Heart right ventricle (tissue), 16 donors: ENCODE measurements around the gene RASGRF2. TPM values are rescaled to one million over a fixed set of nuclear protein-coding genes. Genes with fewer than 3 reads are reported as not detected.

Source experiments
- ATAC-seq, 8 donors: fragments of 200-7000 bp; cut with Tn5 transposase; one replicate each; pipeline ENCODE4 v1.9.1; 2020; ENCODE audit warnings: mild to moderate bottlenecking in 8 of 8, moderate library complexity in 8 of 8, moderate number of reproducible peaks in 1 of 8
- DNase-seq, 2 donors: peaks; one replicate each; pipeline ENCODE4 v3.0.0-alpha.2; 2020
- H3K27ac ChIP-seq, 10 donors: fragments of 200-600 bp; sonication (generic) in 2 of 10; one replicate each; pipeline versions ENCODE4 v1.5.0 to v1.8.0; 2020 to 2022; ENCODE audit warnings: mild to moderate bottlenecking in 3 of 10
- H3K27me3 ChIP-seq, 7 donors: fragments of 200-600 bp; one replicate each; pipeline ENCODE4 v1.8.0; 2021 to 2022; ENCODE audit warnings: mild to moderate bottlenecking in 2 of 7
- H3K36me3 ChIP-seq, 9 donors: fragments of 200-600 bp; sonication (generic) in 1 of 9; one replicate each; pipeline versions ENCODE4 v1.5.0 to v1.8.0; 2020 to 2022; ENCODE audit warnings: mild to moderate bottlenecking in 2 of 9
- H3K4me1 ChIP-seq, 9 donors: fragments of 200-600 bp; sonication (generic) in 1 of 9; one replicate each; pipeline versions ENCODE4 v1.5.0 to v1.8.0; 2020 to 2022; ENCODE audit warnings: mild to moderate bottlenecking in 4 of 9
- H3K4me3 ChIP-seq, 10 donors: fragments of 200-600 bp; sonication (generic) in 2 of 10; one replicate each; pipeline versions ENCODE4 v1.5.0 to v1.8.0; 2020 to 2022; ENCODE audit warnings: mild to moderate bottlenecking in 7 of 10, moderate library complexity in 2 of 10
- H3K9me3 ChIP-seq, 11 donors: fragments of 200-600 bp in 10 of 11; sonication (generic) in 2 of 11; one replicate each; pipeline versions ENCODE4 v1.5.0 to v1.8.0; 2013 to 2022; ENCODE audit warnings: mild to moderate bottlenecking in 2 of 11, control low read depth in 1 of 11, moderate library complexity in 1 of 11
- CTCF ChIP-seq, 9 donors: fragments of 200-600 bp; sonication (generic) in 2 of 9; IDR thresholded peaks; one replicate each; pipeline versions ENCODE4 v1.5.0 to v1.8.0; 2021 to 2022; ENCODE audit warnings: antibody characterized with exemption in 9 of 9, mild to moderate bottlenecking in 5 of 9, moderate library complexity in 1 of 9
- WGBS, 2 donors: extraction: QIAGEN DNeasy Blood & Tissue Kit; methylation state at CpG; one replicate each; pipeline ENCODE4 v1.1.7; 2013; ENCODE audit warnings: inconsistent platforms in 1 of 2; 5-methylcytosine and 5-hydroxymethylcytosine counted together
- intact Hi-C, 10 donors: fragments of 100-400 bp; cut with DNase I; formaldehyde crosslinking; loops; one replicate each; pipeline versions ENCODE4 v1.11.1 to v1.14.2; 2022
- polyA plus RNA-seq, 2 donors: library from polyadenylated mRNA; stranded (reverse); fragments of 200-250 nt; gene quantifications; one replicate each; pipeline ENCODE4 v1.2.3, GENCODE V29; 2013
- total RNA-seq, 10 donors: library from RNA; stranded (reverse); fragmentation: NEBNext Ultra II Directional in 3 of 10; extraction: Animal tissue kit (Norgen Biotek cat#: 25700) in 3 of 10; gene quantifications; one replicate each; pipeline versions ENCODE4 v1.2.1 to v1.2.4, GENCODE V29; 2021 to 2023
- donor health status: Arrhythmogenic right ventricular cardiomyopathy.
- donor health status: ischemic (EF 13 %, LVEDD 7.1; RV severe dilation, severe dysfunction).
- donor health status: healthy with polysubstance abuse.
- donor health status: DM: no; HTN: yes; CAD: no.
- donor health status: DM: no; HTN: no; CAD: no.
- donor health status: ischemic (EF 25% LVEDD 6.9; RV normal size, moderate dysfunction).
- donor health status: ischemic (EF 25% LVEDD 5.7; RV mildly dilated, moderate dysfunction).
- donor health status: healthy.
- donor health status: DM: yes; HTN: yes; CAD: no.
- donor health status: Ischemic cardiomyopathy.
- donor health status: ischemic (EF 35%, LVEDD 5.7; RV mildly dilated, moderate dysfunction).
- donor health status: nonischemic (EF 11% LVEDD 7.7; RV severe dilation, severe dysfunction).
- donor health status: DM: yes; HTN: yes; CAD: no.
- donor health status: PGD.
- donor health status: ischemic (EF 29% LVEDD 5.4; RV normal size, mild dysfunction).
- donor health status: nonischemic (EF 23%, LVEDD 6.1; RV moderate dilation, normal function).

Gene RASGRF2
- total and polyA plus RNA-seq, 12 donors: 2.9 to 13.4 (median 6.8) TPM

- Histone ChIP-seq H3K4me3 (no peak overlapping the region), H3K4me1 (no peaks in the 10 kb centered on the region), H3K36me3 (peaks cover 0 to 18% (median 0%) of the 10 kb centered on the region in 9 donors), H3K9me3 (peaks cover 0 to 9% (median 0%) of the 10 kb centered on the region in 11 donors), H3K27me3 (no peaks in the 10 kb centered on the region), H3K27ac (peak overlapping the region in 2 of 10 donors; percentile 27 to 32)
- intact Hi-C loops: no loop called here
- ATAC-seq: no peak
- DNase-seq: no peak
- WGBS, 2 donors: 79 to 92% methylated on average over 1 of the region's 1 CpG
- TF ChIP-seq CTCF (IDR thresholded peaks at IDR 0.05): no peak
These were observed 172.2 kb downstream of the RASGRF2 start for GRCh38 chr5:81132381-81132780.

GRCh38 chr5:81134066-81134465 lies 173.9 kb downstream of the RASGRF2 start:
- intact Hi-C loops: no loop called here
- TF ChIP-seq CTCF (IDR thresholded peaks at IDR 0.05): no peak
- Histone ChIP-seq H3K9me3 (peaks cover 0 to 9% (median 0%) of the 10 kb centered on the region in 11 donors), H3K27me3 (no peaks in the 10 kb centered on the region), H3K4me1 (no peaks in the 10 kb centered on the region), H3K27ac (no peak overlapping the region), H3K4me3 (no peak overlapping the region), H3K36me3 (peaks cover 0 to 14% (median 0%) of the 10 kb centered on the region in 9 donors)
- DNase-seq (no peak), ATAC-seq (no peak)
- WGBS, 2 donors: 86 to 87% methylated on average over 2 of the region's 2 CpGs

GRCh38 chr5:81134566-81134965 lies 174.4 kb downstream of the RASGRF2 start:
- Histone ChIP-seq H3K4me3 (no peak overlapping the region), H3K9me3 (peaks cover 0 to 9% (median 0%) of the 10 kb centered on the region in 11 donors), H3K27me3 (no peaks in the 10 kb centered on the region), H3K27ac (no peak overlapping the region), H3K4me1 (peaks cover 0 to under 1% (median 0%) of the 10 kb centered on the region in 9 donors), H3K36me3 (peaks cover 0 to 14% (median 0%) of the 10 kb centered on the region in 9 donors)
- intact Hi-C loops: no loop called here
- no peak for TF ChIP-seq CTCF (IDR thresholded peaks at IDR 0.05)
- ATAC-seq (no peak), DNase-seq (no peak)

GRCh38 chr5:81136557-81136956 lies 176.4 kb downstream of the RASGRF2 start:
- intact Hi-C loops: no loop called here
- DNase-seq (no peak), ATAC-seq (no peak)
- no peak overlapping the region for H3K27ac ChIP-seq
- peaks cover 0 to 14% (median 0%) of the 10 kb centered on the region in 9 donors for H3K36me3 ChIP-seq
- H3K9me3 ChIP-seq: peaks cover 0 to 9% (median 0%) of the 10 kb centered on the region in 11 donors
- H3K4me1 ChIP-seq: peaks cover 0 to 17% (median 13%) of the 10 kb centered on the region in 9 donors
- H3K27me3 ChIP-seq: no peaks in the 10 kb centered on the region
- WGBS, 2 donors: 73 to 81% methylated on average over 3 of the region's 3 CpGs
- no peak overlapping the region for H3K4me3 ChIP-seq
- no peak for TF ChIP-seq CTCF (IDR thresholded peaks at IDR 0.05)
